NCI-H345 treated with DMSO at 0.1 percent for 48 hours (cell line): ENCODE data around the gene INTS11.

Experiments
- DNase-seq: peaks from one replicate; lab custom pipeline; 2025; ENCODE audit not compliant: unreplicated experiment; lab: John Stamatoyannopoulos, UW

The INTS11 gene

GRCh38 chr1:1345384-1345783, 20.9 kb upstream of the INTS11 start:
- no peak for DNase-seq

- no peak for DNase-seq
These were observed 20.3 kb upstream of the INTS11 start for GRCh38 chr1:1344655-1345361.

GRCh38 chr1:1343811-1344421, 19.5 kb upstream of the INTS11 start:
- DNase-seq, result no peak

- no peak for DNase-seq
These were observed 18.2 kb upstream of the INTS11 start for GRCh38 chr1:1342584-1343115.

- no peak for DNase-seq
These were observed 17.7 kb upstream of the INTS11 start for GRCh38 chr1:1342061-1342562.

- no peak for DNase-seq
These were observed 17.1 kb upstream of the INTS11 start for GRCh38 chr1:1341549-1342021.

GRCh38 chr1:1340791-1341548, 16.5 kb upstream of the INTS11 start:
- no peak for DNase-seq

GRCh38 chr1:1340185-1340584, 15.7 kb upstream of the INTS11 start:
- DNase-seq, result no peak

- DNase-seq, result no peak
These were observed 13.8 kb upstream of the INTS11 start for GRCh38 chr1:1338278-1338677.

GRCh38 chr1:1337793-1338147, 13.3 kb upstream of the INTS11 start:
- DNase-seq, result no peak

- no peak for DNase-seq
These were observed 12.7 kb upstream of the INTS11 start for GRCh38 chr1:1336931-1337792.

GRCh38 chr1:1336446-1336845, 12.0 kb upstream of the INTS11 start:
- no peak for DNase-seq

GRCh38 chr1:1335792-1336248, 11.4 kb upstream of the INTS11 start:
- no peak for DNase-seq

GRCh38 chr1:1335283-1335682, 10.8 kb upstream of the INTS11 start:
- no peak for DNase-seq

GRCh38 chr1:1334835-1335234, 10.4 kb upstream of the INTS11 start:
- DNase-seq, result no peak

- no peak for DNase-seq
These were observed 9.2 kb upstream of the INTS11 start for GRCh38 chr1:1333551-1334241.

- no peak for DNase-seq
These were observed 8.5 kb upstream of the INTS11 start for GRCh38 chr1:1332774-1333480.

- no peak for DNase-seq
These were observed 7.7 kb upstream of the INTS11 start for GRCh38 chr1:1332031-1332755.
